HG03175 (cell line): ENCODE measurements around the gene FOXO3.
"Not testable (repeated sequence)": the region's sequence is repeated elsewhere in the genome, so short reads cannot be mapped to it uniquely, and the experiment has no call there.

ENCODE experiments used
- ATAC-seq: cut with Tn5 transposase; IDR thresholded peaks from one replicate; pipeline ENCODE4 v1.9.1; 2021; ENCODE audit warnings: mild to moderate bottlenecking, moderate library complexity; ENCODE audit not compliant: unreplicated experiment

FOXO3 gene

DNA sequence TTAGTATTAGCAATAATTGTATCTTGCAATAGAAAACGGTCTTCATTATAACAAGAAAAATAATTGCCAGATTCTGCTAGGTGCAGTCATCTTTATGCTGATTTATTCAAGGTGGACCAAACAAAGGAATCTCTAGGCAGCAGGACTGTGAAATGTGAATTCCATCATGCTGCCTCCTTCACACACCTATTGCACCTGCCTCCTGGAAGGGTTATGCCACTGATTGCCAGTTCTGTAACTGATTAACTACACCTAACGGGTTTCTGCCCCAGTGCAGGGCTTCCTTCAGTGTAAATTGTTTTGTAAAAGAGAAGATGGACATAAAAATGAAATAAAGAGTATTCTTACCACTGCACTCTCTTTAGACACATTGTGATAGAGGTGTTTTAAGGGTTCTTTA, 96.1 kb downstream of the FOXO3 start:
- ATAC-seq: no peak

DNA sequence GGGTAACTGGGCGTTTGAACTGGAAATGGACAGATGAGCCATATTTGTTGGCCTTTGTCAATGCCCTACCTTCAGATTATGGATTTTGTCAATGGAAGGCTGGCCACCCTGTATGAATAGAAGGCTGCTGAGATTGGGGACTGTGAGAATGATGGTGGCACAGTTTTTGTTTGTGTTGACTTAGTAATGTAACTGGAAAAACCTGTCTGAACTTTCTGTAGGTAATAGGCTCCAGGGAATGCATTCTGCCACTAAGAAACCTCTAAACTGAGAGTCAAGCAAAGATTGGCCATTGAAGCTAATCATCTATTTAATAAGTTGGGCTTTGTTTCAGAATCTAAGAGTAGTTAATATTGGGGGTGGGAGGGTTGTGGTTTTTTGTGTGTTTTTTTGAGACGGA, 97.5 kb downstream of the FOXO3 start:
- ATAC-seq: no peak

DNA sequence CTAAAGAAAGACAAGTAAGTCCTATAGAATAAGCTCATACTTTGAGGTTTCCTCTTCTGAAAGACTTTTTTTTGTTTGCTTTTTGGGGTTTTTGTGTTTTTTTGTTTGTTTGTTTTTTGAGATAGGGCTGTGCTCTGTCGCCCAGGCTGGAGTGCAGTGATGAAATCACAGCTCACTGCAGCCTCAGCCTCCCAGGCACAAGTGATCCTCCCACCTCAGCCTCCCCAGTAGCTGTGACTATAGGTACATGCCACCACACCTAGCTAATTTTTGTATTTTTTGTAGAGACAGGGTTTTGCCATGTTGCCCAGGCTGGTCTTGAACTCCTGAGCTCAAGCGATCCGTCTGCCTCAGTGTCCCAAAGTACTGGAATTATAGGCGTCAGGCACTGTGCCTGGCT, 98.1 kb downstream of the FOXO3 start:
- ATAC-seq: not testable (repeated sequence)

DNA sequence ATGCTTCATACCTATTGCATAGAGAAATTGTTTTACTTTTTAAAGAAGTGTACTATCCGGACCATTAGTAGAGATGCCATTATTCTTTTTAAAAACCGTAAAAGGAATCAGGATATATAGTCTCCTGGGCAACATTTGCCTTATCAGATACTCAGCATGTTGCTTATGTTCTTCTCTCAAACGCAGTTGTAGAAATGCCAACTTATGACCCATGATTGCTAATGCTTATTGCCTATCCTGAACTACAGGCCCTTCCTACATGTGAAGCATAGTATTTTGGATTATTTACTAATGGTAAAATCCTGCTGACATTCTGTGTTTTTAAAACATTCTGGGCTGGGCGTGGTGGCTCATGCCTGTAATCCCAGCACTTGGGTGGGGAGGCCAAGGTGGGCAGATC, 99.5 kb downstream of the FOXO3 start:
- no peak for ATAC-seq

DNA sequence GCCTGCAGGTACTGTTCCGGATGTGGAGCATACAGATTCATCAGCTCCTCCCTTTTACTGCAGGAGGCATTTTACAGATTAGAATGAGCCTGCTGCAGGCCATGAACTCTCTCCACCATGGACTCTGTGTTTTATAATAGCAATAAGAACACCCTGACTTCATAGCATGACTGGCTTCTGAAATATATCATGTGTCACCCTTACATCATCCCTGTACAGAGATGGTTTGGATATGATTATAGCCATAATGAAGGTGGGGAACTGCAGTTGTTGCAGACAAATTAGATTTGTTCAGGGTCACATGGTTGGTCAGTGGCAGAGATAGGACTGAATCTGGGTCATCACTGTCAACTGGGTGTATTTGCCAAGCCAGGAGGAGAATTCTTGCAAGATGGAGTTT, 100.7 kb downstream of the FOXO3 start:
- ATAC-seq: no peak

DNA sequence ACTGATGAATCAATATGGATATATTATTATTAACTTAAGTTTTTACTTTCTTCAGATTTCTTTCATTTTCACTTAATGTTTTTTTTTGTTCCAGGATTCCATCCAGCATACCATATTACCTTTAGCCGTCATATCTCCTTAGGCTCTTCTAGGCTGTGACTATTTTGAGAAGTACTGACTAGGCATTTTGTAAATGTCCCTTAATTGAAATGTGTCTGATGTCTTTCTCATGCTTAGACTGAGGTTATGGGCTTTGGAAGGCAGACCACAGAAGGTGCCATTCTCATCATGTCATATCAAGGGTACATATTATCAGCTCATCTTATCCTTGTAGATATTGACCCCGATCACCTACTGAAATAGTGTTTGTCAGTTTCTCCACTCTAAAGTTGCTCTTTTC, 101.3 kb downstream of the FOXO3 start:
- ATAC-seq: no peak

DNA sequence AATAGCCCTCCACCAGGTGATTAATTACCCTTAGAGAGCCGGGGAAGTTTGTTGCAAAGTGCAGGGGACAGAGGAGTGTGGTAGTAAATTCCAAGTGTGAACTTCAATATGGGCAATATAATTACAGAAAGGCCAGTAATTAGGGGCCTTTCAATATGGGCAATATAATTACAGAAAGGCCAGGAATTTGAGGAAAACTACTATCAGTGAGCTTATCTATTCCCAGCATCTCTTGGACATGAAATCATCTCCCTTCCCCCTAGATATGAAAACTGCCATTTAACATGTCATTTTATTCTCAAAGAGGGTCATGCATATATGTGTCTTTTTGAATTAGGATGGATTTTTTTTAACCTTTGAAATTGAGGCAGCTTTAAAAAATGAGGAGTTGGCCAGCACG, 102.0 kb downstream of the FOXO3 start:
- ATAC-seq: no peak

DNA sequence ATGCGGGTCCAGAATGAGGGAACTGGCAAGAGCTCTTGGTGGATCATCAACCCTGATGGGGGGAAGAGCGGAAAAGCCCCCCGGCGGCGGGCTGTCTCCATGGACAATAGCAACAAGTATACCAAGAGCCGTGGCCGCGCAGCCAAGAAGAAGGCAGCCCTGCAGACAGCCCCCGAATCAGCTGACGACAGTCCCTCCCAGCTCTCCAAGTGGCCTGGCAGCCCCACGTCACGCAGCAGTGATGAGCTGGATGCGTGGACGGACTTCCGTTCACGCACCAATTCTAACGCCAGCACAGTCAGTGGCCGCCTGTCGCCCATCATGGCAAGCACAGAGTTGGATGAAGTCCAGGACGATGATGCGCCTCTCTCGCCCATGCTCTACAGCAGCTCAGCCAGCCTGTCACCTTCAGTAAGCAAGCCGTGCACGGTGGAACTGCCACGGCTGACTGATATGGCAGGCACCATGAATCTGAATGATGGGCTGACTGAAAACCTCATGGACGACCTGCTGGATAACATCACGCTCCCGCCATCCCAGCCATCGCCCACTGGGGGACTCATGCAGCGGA, 102.9 kb downstream of the FOXO3 start:
- ATAC-seq: not testable (repeated sequence)

DNA sequence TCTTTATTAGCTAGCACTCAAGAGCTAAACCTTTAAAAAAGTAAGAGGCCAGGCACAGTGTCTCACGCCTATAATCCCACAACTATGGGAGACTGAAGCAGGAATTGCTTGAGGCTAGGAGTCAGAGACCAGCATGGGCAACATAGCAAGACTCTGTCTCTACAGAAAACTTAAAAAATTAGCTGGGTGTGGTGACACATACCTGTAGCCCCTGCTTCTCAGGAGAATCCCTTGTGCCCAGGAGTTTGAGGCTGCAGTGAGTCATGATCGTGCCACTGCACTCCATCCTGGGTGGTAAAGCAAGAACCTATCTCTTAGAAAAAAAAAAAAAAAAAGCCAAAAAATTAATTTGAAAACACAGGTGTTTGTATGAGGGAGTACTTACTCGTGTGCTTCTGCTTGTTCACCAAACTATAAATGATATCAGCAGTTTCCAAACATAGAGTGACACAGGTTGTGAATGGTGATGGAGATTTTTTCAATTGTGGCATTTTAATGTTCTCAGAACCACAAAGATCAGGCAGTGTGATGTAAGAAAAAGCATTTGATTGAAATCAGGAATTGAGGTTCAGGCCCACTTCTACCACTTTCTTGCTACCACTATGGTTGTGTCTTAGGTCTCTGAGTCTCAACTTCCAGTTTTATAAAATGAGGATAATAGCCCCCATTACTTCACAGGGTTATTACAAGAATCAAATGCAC, 104.9 kb downstream of the FOXO3 start:
- no peak for ATAC-seq

DNA sequence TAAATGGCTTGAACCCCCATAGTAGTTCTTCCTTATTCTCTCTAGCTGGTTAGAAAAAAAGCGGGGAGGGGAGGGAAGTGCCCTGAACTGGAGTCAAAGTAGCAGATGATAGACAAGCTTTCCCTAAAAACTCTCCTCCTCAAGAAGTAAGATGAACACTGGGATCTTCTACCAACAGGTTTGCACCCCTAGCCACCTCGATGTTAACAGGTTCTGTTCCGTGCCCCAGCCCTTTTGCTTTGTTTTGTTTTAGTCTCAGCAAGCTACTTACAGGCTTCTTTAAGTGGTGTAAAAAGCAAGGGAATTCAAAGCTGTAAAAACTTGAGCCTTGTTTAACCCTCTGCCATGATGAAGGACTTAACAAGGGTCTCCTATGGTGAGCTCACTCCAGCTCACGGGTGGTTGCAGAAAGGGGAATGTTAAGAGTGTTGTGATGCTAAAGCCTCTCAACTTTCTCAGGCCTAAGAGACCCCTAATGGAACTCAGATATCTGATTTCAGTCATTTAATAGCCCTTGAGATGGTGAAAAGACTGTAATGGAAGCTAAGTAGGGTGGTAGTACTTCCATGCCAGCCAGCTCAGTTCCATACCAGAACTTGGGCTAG, 106.0 kb downstream of the FOXO3 start:
- no peak for ATAC-seq

DNA sequence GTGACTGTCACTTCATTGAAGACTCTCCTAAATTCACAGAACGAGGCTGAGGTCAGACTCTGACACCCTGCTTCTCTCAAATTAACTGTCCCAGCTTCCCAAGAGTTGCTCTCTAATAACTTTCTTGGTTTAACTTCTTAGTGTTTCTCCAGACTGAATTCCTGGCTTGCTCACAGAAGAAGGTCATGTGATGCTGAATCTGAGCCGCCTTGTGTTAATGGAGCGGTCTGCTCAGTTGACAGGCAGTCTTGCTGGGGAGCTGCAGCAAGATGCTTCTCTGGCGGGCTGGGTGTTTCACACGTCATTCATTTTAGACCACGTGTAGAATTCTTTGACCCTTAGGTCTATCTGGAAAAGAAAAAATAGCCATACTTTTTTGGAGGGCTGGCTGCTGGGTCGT, 107.3 kb downstream of the FOXO3 start:
- no peak for ATAC-seq

DNA sequence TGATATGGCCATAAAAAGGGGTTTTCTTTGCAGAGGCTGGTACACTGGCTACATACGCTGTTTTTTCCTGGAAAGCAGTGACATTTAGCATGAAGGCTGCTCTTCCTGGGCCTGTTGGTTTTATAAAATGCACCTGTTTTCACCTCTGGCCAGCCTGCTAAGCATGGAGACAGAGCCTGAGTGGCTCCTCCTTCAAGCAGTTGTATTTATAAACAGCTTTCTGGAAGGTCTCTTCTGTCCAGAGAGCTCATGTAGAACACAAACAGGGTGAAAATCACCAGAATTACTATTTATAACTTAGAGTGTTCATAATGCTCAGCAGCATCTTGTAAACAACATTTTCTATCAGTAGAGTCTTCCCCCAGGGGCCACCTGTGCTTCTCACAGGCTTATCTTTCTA, 109.0 kb downstream of the FOXO3 start:
- no peak for ATAC-seq

DNA sequence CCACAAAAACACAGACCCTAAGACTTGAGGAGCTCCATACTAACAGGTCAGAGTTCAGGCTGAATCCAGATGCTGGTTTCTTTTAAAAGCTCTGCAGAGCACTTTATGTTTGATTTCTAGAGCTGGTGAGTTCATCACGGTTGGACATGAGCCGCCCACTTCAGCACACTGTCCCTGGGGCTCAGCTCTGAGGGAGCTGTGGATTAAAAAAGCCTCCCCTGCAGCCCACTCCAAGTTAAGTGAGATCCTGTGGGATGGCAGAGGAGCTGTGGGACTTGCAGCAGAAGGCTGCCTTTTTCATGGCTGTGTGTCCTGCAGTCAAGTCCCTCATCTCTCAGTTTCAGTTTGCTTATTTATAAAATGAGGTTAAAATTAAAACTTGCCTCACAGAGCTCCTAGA, 110.5 kb downstream of the FOXO3 start:
- no peak for ATAC-seq

DNA sequence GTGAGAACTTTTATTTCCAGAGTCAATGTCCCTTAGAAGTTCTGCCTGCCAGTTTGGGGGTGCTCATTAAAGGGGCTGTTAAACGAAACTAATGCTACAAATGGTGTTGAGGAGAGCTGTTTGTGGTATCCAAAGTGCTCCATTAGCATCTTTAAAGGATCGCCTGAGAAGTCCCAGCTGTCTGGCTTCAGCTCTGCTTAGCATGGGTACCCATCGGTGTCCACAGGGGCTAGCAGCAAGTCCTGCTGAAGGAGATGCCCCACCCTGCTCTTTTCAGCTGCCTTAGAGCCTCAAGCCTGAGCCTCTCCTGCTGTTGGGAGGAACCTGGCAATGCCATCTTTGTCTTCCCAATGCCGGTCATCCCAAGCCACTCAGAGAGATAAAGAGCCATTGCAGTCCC, 111.1 kb downstream of the FOXO3 start:
- ATAC-seq: no peak

DNA sequence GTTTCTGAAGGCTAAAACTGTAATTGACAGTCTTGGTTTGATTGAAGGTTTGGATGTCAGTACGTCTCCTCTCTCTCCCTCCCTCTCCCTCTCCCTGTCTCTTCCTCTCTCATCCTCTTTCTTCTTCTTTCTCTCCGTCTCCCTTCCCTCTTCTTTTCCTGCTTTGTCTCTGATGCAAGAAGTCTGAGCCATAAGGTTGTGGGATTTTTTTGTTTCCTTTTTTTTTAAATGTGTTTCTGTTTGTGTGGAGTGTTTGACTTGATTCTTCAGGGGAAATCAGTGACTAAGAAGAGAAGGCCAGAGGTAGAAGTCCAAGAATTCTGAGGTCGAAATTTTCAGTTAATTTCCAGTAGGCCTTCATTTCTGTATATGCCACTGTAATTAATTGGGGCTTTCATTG, 111.9 kb downstream of the FOXO3 start:
- no peak for ATAC-seq

DNA sequence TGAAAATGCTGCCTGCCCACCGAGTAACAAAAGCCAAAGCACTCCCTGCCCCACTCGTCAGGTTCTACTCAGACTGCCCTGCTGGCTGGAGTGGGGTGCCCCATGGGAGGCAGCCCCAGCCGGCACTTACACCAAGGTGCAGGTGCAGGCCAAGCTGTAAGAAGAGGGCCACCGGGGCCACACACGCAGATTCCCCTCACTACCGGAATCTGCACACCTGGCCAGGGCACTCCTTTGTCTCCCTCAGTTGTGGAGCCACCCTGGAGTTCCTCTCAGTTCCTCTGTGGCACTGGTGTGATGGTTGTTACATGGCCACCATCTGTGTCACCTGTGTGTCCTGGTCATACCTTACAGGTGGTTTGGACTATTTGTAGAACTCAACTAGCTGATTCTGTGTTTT, 112.4 kb downstream of the FOXO3 start:
- ATAC-seq: no peak

DNA sequence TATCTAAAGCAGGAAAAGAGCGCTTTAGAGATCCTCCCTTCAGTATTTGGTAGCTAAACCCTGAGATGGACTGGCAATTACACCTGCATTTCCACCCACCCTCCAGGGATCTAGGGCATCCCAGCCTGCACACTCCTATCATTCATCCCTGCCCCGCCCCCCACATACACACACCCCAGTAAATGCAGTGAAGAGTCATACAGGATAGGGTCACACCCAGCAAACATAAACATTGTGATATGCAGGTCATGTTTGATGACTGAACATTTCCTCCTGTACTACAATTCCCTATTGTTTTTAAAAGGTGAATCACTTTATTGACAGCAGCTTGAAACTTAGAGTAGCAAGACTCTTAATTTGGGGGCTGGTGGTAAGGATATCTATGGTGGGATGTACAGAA, 112.9 kb downstream of the FOXO3 start:
- ATAC-seq: no peak

DNA sequence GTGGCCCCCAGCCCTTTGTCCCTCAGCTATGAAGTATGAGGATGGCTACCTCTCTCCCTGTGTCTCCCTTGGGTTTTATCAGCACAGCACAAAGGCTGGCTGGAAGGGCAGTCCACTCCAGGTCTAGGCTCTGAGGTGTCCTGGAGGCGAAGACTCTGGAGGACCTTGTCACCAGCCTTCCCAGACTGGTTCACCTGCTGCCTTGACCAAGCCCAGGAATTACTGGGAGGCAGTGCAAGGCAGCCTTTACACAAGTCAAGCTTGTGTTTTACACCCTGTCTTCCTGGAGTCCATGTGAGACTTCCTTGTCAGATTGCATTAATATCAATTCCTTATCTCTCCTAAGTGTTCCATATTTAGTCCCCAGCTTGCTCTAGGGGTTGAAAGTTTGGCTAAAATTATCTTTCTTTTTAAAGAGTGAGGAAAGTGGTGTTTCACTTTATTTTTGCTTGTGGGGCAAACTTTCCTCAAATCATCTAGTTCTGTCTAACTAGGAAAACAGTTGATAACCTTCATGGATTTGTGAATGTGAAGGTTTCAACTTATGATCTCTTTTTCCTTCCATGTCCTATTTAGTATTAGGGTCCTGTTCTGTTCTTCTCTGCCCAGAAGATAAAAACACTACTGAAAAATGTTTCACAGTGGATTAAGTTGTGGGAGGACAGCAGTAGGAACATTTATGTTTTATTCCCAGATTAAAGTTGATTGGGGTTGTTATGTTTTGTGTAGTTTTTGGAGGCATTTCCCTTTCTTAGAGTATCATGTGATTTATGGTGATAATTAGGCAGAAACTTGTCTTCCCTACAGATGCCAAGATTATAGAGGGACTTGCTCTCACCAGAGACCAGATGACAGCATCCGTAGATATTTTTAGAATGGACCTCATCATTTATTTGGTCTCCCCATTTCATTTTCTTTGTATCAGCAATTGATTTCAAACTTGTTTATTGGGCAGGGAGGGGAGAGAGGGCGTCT, 114.8 kb downstream of the FOXO3 start:
- ATAC-seq: no peak

DNA sequence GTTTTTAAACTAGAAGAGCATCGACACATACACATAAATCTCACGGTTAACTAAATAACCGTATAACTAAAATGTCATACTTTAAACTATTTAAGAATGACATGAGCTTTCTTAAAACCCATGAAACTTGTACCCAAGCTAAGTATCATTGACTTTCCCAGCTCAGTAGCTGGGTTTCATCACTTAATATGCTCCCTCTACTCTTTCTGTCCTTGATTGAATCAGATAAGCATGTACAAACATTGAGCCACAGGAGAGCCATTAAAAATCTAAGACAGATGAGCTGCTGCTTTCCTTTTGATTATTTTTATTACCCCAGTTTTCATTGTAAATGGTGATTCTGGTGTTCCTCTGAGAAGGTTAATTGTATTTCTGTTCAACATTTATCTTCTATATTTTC, 115.8 kb downstream of the FOXO3 start:
- no peak for ATAC-seq

DNA sequence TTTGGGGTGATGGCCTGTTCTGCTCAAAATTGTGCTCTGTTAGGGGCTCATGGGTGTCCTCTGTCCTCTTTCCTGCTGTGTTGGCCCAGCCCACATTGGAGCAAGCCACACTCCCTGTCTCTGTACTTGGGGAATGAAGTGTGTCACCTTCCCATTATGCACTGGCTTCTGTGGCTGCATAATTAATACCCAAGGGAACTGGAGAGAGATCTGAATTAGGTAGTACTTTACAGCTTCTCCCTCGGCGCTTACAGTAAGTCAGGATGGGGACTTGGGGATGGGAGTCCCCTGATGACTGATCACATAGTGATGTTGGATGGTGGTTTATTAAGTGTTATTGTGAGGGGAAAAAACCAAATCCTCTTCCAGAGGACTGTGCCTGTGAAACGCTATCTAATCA, 116.6 kb downstream of the FOXO3 start:
- ATAC-seq: no peak

DNA sequence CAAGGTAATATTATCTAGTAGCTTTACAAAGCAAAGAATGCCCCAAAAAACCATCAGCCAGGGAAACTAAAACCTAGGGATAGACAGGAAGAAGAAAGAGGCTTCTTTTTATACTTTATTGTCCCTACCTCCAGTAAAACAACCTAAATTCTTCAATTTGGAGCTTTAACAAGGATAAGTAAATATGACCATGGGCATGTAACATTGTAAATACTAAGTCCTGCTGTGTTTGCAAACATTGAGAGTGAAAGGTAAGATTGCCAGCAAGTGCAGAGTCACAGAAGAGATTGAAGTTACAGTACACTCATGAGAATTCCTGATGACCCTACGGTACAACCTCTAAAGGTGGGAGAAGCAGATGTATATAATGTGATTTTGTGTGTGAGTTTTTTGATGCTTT, 117.2 kb downstream of the FOXO3 start:
- ATAC-seq: no peak

DNA sequence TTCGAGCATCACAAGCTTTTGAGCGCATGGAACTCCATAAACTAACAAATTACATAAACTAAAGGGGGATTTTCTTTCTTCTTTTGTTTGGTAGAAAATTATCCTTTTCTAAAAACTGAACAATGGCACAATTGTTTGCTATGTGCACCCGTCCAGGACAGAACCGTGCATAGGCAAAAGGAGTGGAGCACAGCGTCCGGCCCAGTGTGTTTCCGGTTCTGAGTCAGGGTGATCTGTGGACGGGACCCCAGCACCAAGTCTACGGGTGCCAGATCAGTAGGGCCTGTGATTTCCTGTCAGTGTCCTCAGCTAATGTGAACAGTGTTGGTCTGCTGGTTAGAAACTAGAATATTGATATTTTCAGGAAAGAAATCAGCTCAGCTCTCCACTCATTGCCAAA, 119.6 kb downstream of the FOXO3 start:
- ATAC-seq: not testable (repeated sequence)
